ENCODE results near the gene FNDC3B. TPM values are rescaled to one million over a fixed set of nuclear protein-coding genes. Genes with fewer than 3 reads are reported as not detected.
A peak's percentile ranks its signal among the peaks of the same experiment; 100 is the strongest.

Gene FNDC3B
- total and polyA plus RNA-seq, 2 donors (not counting 3 experiments of a cell fraction or from before 2014, with no cell fraction given), result 91.6 to 295 TPM

DNA sequence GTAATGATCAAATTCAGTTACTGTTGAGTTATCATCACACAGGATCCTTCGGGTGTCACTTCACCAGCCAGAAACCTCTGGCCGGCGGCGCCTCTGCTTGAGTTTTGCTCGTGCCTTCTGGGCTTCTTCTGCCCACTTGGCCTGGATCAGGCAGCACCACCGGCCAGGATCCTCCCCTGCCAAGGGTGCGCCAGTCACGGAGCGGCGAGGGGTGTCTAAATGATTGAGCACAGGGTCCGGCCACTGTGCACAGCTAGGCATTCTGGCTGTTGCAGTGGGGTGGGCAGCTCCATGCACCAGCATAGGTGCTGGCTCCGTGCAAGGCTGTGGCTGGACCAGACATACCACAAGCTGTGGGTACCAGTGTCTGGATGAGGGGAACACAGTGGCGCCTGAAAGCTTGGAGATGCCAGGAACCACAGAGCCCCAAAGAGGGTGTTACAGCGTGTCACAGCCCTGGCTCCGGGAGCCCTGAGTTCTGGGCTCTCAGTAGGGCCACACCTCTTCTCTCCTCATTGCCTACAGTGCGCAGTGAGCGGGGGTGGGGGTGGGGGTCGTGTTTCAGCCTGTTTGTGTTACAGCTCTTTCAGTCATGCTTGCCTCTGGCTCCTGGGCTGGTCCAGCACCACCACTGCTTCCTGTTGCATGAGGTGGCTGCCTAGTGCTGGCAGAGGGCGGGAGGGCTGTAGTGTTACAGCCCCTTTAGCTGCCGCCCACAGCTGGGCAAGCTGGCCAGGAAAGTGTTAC lies 169.4 kb downstream of the FNDC3B start:
- Histone ChIP-seq H4K20me1 (replicated peaks; ENCODE audit: control insufficient read depth, extremely low read depth, insufficient read depth, low read length) (peaks cover 3% of the 10 kb centered on the region), H3K4me2 (ENCODE audit: insufficient read depth, low read length) (no peak overlapping the region), H3K27me3 (ENCODE audit: control insufficient read depth in 2 of 2, insufficient read depth in 2 of 2, low read length in 2 of 2) (no peaks in the 10 kb centered on the region), H3K36me3 (ENCODE audit: control insufficient read depth in 2 of 2, extremely low read depth in 1 of 2, insufficient read depth in 2 of 2, low read length in 2 of 2) (peaks cover 0 to 2% of the 10 kb centered on the region in 2 experiments), H3K9me1 (replicated peaks; ENCODE audit: control insufficient read depth, extremely low read depth, insufficient read depth, low read length) (no peaks in the 10 kb centered on the region), H3K27ac (ENCODE audit: insufficient read depth, low read depth, low read length) (no peak overlapping the region), H3K9me3 (replicated peaks; ENCODE audit: control insufficient read depth, insufficient read depth, low read length) (no peaks in the 10 kb centered on the region), H3K4me1 (ENCODE audit: control insufficient read depth, extremely low read depth, insufficient read depth, low read length) (no peaks in the 10 kb centered on the region), H2AFZ (ENCODE audit: low read depth, low read length) (no peak overlapping the region), H3K79me2 (ENCODE audit: control insufficient read depth, insufficient read depth, low read length) (peaks cover 86% of the 10 kb centered on the region), H3K4me3 (replicated peaks in 1 of 3; ENCODE audit: insufficient read depth in 1 of 3, low read depth in 1 of 3, low read length in 3 of 3) (no peak overlapping the region), H3K9ac (replicated peaks; ENCODE audit: extremely low read depth, insufficient read depth, low read length) (no peak overlapping the region)
- dilution Hi-C loops (cut with MboI; ENCODE audit: extremely low pct_ligation_motif_present, low sequenced_read_pairs), result no loop called here
- intact Hi-C loops (cut with micrococcal nuclease), result no loop called here
- no peak for TF ChIP-seq GATA2 (IDR thresholded peaks at IDR 0.05; ENCODE audit: insufficient read depth, insufficient read length, low read depth, low read length)
- no peak for TF ChIP-seq JUN (IDR thresholded peaks at IDR 0.05; ENCODE audit: borderline replicate concordance, insufficient read depth, insufficient read length, low read depth)
- peak; percentile 24 for TF ChIP-seq POLR2AphosphoS5 (IDR thresholded peaks at IDR 0.05; ENCODE audit: insufficient read depth, low read depth, low read length)
- TF ChIP-seq POLR2A (IDR thresholded peaks at IDR 0.05; ENCODE audit: low read depth, low read length), result no peak
- TF ChIP-seq FOS (IDR thresholded peaks at IDR 0.05; ENCODE audit: borderline replicate concordance, insufficient read depth, low read length), result no peak
- TF ChIP-seq, protein P1, sequence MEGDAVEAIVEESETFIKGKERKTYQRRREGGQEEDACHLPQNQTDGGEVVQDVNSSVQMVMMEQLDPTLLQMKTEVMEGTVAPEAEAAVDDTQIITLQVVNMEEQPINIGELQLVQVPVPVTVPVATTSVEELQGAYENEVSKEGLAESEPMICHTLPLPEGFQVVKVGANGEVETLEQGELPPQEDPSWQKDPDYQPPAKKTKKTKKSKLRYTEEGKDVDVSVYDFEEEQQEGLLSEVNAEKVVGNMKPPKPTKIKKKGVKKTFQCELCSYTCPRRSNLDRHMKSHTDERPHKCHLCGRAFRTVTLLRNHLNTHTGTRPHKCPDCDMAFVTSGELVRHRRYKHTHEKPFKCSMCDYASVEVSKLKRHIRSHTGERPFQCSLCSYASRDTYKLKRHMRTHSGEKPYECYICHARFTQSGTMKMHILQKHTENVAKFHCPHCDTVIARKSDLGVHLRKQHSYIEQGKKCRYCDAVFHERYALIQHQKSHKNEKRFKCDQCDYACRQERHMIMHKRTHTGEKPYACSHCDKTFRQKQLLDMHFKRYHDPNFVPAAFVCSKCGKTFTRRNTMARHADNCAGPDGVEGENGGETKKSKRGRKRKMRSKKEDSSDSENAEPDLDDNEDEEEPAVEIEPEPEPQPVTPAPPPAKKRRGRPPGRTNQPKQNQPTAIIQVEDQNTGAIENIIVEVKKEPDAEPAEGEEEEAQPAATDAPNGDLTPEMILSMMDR (IDR thresholded peaks at IDR 0.05; ENCODE audit: extremely low read depth in 1 of 2, insufficient read depth in 1 of 2, low read depth in 1 of 2, low read length in 2 of 2), result no peak
- FAIRE-seq (no peak), DNase-seq (ENCODE audit: low read depth, low spot score) (no peak)
- CTCF ChIA-PET, result interaction anchor here (1.0 to 1.2 kb wide), 3 partner anchors 9 to 13 kb away, joined by 3 read pairs; no protein-coding TSS in a partner anchor
- POLR2A ChIA-PET, result no interaction called here
- BruUV-seq (replicated peaks), result no TSS peak
